SW 1271 (cell line): Measurements from ENCODE around the gene GLRX5.
A peak's percentile ranks its signal among the peaks of the same experiment; 100 is the strongest.
"Not testable (repeated sequence)": the region's sequence is repeated elsewhere in the genome, so short reads cannot be mapped to it uniquely, and the experiment has no call there.

Source experiments
- DNase-seq, 2 experiments: peaks; one replicate each; lab custom pipeline; 2025; lab: John Stamatoyannopoulos, UW

The GLRX5 gene

GRCh38 chr14:95499354-95499750 lies 35.5 kb upstream of the GLRX5 start:
- no peak for DNase-seq

DNA sequence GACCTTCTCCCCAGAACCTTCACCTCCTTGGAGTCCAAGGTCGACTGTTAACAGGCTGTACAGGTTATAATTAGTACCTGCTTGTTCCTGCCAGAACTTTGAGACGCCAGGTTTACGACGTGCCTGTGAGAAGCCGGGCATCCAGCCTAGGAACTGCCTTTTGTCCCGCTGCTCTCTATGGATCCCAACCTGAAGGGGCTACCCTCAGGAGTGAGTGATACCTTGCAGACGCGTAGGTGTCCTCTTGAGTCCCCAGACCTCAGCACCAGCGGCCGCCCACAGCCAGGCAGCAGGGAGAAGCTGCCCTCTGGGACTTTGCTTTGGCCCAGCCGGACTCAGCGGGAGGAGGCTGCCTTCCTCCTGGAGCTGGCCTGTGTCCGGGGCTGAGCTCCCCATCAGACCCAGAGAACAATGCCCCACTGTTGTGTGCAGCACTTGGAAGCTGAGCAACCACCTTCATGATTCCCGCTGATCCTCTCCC lies 34.6 kb upstream of the GLRX5 start:
- DNase-seq, result no peak

- no peak for DNase-seq
Measured at GRCh38 chr14:95500772-95501401, 34.0 kb upstream of the GLRX5 start.

GRCh38 chr14:95502381-95502950 lies 32.4 kb upstream of the GLRX5 start:
- DNase-seq, result no peak

DNA sequence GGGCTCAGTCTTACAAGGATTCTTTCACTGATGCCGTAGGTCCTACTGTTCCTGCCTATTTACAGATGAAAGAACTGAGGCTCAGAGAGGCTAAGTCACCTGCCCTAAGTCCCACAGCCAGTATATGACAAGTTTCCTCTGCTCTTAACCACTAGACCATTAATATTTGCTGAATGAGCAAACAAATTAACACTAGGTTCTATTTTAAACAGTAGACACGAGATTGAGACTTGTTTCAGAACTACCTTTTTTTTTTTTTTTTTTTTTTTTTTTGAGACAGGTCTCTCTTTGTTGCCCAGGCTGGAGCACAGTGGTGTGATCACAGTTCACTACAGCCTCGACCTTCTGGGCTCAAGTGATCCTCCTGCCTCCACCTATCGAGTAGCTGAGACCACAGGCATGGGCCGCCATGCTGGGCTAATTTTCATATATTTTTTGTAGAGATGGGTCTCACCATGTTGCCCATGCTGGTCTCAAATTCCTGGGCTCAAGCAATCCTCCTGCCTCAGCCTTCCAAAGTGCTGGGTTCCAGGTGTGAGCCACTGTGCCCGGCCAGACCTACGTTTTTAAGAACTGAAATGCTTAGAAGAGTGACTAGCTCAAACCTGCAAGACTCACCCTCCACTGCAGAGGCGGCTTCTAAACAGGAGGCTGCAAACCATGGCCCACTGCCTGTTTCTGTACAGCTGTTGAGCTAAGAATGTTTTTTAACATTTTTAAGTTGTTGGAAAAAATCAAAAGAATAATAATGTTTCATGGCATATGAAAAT lies 31.3 kb upstream of the GLRX5 start:
- no peak for DNase-seq

DNA sequence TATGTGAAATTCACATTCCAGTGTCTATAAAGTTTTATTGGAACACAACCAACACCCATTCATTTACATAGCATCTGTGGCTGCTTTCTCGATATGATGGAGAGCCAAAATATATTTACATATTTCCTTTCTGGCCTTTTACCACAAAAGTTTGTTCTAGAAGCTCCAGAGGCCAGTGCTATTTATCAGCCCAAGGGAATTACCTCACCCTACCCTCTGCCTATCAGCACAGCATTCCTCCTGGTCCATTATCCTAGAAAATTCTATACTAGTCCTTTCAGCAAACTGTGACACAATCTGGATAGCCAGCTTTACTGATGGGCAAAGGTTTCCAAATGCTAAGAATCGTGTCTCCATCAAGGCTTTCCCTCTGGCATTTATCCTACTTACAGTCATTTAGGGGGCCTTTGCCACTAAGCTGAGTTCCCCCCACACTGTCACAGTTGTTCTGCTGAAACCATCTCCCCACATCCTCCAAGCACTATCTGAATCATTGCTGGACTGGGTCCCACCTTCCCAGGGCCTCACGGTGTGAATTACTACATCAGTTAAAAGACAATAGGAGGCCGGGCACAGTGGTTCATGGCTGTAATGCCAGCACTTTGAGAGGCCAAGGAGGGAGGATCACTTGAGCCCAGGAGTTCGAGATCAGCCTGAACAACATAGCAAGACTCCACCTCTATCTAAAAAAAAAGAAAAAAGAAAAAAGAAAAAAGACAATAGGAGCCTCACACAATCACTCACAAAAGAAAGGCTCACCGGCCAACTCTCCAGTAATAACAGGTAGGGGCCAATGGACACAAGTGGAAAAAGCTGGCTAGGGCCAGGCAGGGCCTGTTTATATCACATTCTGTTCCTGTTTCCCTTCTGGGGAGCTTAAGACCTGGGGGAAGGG lies 30.5 kb upstream of the GLRX5 start:
- DNase-seq, result no peak

DNA sequence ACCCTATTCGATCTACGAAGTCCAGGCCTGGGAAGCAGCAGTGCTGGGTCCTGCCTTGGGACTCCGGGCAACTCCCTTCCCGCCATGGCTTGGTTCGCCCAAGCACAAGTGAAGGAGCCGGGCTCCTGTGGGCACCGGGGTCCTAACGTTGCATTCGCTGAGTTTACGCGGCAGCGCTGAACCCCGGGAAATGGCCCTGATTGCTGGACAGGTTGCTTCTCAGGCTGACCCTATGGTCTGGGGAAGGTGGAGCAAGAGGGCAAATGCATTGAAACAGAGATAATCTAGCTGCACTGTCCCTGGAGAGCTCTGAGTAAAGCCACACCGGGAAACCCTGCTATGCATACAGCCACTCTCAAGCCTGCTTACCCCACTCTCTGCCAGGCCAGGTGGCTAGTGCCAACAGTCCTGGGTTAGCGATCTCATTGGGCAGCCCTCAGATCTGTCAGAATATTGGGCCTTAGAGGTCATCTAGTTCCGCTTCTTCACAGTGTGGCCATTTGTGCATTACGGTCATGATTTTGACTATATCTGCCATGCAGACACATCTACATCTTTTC lies 29.7 kb upstream of the GLRX5 start:
- no peak for DNase-seq

GRCh38 chr14:95507174-95507573 lies 27.7 kb upstream of the GLRX5 start:
- peak in 1 of 2 experiments; percentile 65 for DNase-seq

DNA sequence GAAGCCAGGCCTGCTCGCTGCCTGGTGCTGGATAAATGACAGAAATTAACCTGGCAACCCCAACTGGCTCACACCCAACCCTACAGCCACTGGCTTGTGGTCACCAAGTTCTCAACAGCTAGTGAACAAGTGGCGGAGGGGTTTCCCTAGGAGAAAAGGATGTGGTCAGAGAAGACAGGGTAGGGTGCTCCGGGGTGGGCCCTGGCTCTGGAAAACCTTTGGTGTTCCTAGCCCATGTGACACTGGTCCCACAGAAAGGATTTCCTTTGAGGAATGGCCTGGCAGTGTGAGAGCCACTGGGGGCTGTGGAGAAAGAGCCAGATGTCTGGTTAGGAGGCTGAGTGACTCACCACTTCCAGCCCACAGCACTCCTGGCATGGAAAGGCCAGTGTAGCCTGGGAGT lies 27.1 kb upstream of the GLRX5 start:
- DNase-seq, result peak in 1 of 2 experiments; percentile 63

DNA sequence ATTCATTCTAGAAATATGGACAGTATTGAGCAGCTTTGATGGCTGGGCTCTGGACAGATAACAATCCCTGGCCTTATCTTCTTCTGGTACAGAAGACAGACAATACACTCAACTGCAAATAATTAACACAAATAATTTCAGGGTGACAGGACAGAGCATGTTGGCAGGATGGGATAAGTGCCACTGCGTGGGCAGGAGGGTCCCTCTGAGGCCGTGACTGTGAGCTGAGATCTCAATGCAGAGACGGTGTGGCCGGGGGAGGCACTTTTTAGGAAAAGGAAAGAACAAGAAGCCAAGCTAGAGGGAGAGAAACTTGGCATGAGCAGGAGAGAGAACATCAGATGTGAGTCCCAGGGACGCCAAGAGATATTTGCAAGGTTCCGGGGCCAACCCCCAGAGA lies 26.5 kb upstream of the GLRX5 start:
- no peak for DNase-seq

GRCh38 chr14:95509495-95509894 lies 25.4 kb upstream of the GLRX5 start:
- no peak for DNase-seq

DNA sequence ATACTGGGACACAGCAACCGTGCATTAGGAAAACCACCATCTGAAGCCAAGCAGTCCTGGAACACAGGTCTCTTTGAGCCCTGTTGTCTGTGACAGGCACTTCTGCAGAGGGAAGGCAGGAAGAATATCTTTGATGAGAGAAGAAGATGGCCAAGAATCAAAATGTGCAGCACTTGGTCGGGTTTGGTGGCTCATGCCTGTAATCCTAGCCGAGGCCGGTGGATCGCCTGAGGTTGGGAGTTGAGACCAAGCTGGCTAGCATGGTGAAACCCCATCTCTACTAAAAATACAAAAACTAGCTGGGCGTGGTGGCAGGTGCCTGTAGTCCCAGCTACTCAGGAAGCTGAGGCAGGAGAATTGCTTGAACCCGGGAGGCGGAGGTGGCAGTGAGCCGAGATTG lies 24.5 kb upstream of the GLRX5 start:
- DNase-seq, result not testable (repeated sequence)

DNA sequence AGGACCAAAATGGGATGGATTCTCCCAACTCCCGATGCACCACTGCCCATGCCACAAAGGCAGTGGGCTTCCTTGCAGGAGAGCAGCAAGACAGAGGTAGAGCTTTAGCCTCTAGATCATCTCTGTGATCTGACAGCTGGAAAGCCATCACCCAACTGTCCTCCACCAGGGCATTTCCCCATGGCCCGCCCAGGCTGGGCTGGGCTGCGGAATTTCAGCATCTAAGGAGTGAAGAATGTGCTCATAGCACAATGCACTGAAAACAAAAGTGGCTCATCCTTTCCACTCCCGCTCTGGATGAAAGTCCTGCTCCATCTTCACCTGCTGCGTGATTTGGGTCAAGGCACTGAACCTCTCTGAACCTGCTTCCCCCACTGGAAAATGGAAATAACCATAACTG lies 24.0 kb upstream of the GLRX5 start:
- DNase-seq, result no peak

DNA sequence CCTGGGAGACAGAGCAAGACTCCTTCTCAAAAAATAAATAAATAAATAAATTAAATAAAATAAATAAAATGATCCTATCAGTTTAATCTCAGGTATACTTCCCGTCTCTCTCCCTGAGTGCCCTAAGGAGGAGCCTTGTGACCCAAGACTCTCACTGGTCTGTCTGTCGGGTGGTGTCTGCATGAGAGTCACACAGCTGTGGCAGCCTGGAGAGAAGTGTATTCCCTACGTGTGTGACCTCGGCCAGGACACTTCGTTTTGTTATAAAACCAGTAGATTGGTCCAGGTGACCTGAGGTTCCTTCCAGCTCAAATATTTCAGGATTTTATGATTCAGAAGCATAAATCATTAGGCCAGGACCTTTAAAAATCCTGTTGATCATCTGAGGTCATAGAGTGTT lies 23.2 kb upstream of the GLRX5 start:
- no peak for DNase-seq

DNA sequence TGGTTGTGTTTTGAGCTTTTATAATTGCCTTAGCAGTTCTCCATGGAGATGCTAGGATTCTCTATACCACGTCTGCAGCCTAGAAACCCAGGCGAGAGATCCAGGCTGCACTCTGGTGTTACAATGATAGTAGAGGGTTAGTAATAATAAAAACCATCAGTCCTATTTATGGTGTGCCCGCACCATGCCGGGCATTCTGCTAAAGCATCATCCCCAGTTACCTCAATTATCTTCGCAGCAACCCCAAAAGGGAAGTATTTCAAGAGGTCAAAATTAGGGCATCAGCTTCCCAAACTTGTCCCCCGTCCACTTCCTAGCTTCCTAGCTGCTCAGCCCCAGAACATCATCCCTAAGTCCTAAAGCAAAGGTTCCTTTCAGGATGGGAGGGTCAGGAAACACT lies 21.6 kb upstream of the GLRX5 start:
- no peak for DNase-seq

DNA sequence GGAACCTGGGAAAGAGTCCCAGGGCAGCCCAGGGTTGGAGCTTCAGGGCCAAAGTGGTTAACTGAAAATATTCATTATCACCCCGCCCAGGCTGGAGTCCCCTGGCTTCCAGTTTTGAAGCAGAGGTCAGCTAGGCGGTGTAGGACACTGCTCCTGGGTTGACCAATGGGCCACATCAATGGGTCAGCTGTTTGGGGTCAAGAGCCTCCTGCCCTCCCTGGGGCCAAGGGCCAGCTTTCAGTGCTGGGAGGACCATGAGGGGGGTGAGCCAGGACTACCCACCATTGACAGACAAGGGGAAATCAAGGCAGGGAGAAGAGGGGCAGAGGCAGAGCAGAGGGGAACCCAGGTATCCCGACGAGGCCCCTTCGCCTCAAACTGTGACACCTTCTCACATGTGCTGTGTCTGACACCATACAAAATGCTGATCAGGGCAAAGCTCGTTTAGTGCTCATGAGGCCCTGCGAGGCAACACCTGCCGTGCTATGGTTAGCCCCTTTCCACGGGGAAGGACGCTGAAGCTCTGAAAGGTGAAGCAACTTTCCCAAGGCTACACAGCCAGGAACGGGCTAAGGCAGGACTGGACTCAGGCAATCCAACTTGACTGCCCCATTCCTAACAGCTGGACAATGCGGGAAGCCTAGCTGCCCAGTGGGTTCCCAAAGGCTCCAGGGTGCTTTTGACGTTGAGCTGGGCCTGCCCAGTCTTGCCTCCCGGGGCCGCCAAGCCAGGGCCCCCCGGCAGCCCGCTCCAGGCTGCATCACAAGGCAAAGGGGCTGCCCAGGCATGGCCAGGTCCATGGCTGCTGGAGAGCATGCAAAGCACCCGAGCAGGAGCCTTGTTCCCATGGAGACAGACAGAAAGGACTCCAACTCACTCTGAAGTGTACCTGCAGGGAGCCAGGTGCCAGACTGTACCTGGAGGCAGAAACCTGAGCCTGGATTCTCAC lies 20.4 kb upstream of the GLRX5 start:
- DNase-seq, result no peak

GRCh38 chr14:95515080-95515489 lies 19.8 kb upstream of the GLRX5 start:
- no peak for DNase-seq

- DNase-seq, result peak in 1 of 2 experiments; percentile 46
Measured at GRCh38 chr14:95515596-95516552, 19.0 kb upstream of the GLRX5 start.

GRCh38 chr14:95516554-95517181 lies 18.2 kb upstream of the GLRX5 start, which contains the start of gene SYNE3:
Gene SYNE3 (minus strand): TSS chr14:95516650. CDS start chr14:95475821, 40,829 bp downstream.
- no peak for DNase-seq
